Measurements from ENCODE around the gene PRDX5. TPM values are rescaled to one million over a fixed set of nuclear protein-coding genes. Genes with fewer than 3 reads are reported as not detected.

PRDX5 gene
- total and polyA plus RNA-seq, 9 of the 15 experiments (the other 6 are each of a cell fraction or from before 2014, with no cell fraction given) = 40.8 to 327 (median 204) TPM

DNA sequence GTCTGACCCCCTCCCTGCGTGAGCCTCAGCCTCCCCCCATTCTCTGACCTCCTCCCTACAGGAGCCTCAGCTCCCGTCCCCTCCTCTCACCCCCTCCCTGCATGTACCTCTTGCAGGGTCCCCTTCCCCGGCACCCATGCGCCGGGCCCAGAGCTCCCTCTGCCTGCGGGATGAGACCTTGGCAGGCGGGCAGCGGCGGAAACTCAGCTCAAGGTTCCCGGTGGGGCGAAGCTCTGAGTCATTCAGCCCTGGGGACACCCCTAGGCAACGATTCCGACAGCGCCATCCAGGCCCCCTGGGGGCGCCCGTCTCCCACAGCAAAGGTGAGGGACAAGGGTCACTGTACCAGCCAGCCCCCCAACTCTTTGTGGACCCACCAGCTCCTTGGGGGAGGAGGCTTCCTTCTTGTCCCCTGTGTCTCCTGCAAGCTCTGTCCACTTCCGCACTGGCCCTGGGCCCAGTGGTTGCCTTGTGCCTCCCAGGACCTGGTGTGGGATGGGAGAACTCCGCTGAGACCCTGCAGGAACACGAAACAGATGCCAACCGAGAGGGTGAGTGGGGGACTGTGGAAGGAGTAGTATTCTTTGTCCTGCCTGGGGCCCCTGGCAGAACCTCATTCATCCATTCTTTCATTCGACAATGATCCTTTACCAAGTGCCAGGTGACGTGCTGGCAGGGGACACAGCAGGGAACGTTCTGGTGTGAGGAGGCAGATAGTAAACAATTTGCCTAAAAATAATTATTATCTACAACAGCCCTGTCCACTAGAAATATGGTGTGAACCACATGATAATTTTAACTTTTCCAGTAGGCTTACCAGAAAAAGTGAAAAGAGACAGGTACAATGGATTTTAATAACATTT is 37.4 kb downstream of the PRDX5 start (continued):
- peak; percentile 48 for TF ChIP-seq TBP (optimal IDR thresholded peaks at IDR 0.05; ENCODE audit: low read depth, low read length)
- TF ChIP-seq ARHGAP35 (IDR thresholded peaks at IDR 0.05; ENCODE audit: partially characterized antibody) = no peak
- TF ChIP-seq HDAC8 (tag; IDR thresholded peaks at IDR 0.05) = no peak
- TF ChIP-seq TRIM28 (IDR thresholded peaks at IDR 0.05) = no peak
- TF ChIP-seq XRCC5 (IDR thresholded peaks at IDR 0.05; ENCODE audit: low read depth, low read length) = peak; percentile 83; the same call in 1 of the 2 replicates
- TF ChIP-seq, protein P1, sequence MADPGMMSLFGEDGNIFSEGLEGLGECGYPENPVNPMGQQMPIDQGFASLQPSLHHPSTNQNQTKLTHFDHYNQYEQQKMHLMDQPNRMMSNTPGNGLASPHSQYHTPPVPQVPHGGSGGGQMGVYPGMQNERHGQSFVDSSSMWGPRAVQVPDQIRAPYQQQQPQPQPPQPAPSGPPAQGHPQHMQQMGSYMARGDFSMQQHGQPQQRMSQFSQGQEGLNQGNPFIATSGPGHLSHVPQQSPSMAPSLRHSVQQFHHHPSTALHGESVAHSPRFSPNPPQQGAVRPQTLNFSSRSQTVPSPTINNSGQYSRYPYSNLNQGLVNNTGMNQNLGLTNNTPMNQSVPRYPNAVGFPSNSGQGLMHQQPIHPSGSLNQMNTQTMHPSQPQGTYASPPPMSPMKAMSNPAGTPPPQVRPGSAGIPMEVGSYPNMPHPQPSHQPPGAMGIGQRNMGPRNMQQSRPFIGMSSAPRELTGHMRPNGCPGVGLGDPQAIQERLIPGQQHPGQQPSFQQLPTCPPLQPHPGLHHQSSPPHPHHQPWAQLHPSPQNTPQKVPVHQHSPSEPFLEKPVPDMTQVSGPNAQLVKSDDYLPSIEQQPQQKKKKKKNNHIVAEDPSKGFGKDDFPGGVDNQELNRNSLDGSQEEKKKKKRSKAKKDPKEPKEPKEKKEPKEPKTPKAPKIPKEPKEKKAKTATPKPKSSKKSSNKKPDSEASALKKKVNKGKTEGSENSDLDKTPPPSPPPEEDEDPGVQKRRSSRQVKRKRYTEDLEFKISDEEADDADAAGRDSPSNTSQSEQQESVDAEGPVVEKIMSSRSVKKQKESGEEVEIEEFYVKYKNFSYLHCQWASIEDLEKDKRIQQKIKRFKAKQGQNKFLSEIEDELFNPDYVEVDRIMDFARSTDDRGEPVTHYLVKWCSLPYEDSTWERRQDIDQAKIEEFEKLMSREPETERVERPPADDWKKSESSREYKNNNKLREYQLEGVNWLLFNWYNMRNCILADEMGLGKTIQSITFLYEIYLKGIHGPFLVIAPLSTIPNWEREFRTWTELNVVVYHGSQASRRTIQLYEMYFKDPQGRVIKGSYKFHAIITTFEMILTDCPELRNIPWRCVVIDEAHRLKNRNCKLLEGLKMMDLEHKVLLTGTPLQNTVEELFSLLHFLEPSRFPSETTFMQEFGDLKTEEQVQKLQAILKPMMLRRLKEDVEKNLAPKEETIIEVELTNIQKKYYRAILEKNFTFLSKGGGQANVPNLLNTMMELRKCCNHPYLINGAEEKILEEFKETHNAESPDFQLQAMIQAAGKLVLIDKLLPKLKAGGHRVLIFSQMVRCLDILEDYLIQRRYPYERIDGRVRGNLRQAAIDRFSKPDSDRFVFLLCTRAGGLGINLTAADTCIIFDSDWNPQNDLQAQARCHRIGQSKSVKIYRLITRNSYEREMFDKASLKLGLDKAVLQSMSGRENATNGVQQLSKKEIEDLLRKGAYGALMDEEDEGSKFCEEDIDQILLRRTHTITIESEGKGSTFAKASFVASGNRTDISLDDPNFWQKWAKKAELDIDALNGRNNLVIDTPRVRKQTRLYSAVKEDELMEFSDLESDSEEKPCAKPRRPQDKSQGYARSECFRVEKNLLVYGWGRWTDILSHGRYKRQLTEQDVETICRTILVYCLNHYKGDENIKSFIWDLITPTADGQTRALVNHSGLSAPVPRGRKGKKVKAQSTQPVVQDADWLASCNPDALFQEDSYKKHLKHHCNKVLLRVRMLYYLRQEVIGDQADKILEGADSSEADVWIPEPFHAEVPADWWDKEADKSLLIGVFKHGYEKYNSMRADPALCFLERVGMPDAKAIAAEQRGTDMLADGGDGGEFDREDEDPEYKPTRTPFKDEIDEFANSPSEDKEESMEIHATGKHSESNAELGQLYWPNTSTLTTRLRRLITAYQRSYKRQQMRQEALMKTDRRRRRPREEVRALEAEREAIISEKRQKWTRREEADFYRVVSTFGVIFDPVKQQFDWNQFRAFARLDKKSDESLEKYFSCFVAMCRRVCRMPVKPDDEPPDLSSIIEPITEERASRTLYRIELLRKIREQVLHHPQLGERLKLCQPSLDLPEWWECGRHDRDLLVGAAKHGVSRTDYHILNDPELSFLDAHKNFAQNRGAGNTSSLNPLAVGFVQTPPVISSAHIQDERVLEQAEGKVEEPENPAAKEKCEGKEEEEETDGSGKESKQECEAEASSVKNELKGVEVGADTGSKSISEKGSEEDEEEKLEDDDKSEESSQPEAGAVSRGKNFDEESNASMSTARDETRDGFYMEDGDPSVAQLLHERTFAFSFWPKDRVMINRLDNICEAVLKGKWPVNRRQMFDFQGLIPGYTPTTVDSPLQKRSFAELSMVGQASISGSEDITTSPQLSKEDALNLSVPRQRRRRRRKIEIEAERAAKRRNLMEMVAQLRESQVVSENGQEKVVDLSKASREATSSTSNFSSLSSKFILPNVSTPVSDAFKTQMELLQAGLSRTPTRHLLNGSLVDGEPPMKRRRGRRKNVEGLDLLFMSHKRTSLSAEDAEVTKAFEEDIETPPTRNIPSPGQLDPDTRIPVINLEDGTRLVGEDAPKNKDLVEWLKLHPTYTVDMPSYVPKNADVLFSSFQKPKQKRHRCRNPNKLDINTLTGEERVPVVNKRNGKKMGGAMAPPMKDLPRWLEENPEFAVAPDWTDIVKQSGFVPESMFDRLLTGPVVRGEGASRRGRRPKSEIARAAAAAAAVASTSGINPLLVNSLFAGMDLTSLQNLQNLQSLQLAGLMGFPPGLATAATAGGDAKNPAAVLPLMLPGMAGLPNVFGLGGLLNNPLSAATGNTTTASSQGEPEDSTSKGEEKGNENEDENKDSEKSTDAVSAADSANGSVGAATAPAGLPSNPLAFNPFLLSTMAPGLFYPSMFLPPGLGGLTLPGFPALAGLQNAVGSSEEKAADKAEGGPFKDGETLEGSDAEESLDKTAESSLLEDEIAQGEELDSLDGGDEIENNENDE (IDR thresholded peaks at IDR 0.05; ENCODE audit: low read depth, low read length) = no peak
- TF ChIP-seq PCBP1 (IDR thresholded peaks at IDR 0.05; ENCODE audit: low read depth, low read length, poor library complexity, severe bottlenecking) = no peak
- no peak for TF ChIP-seq HOXB6 (CRISPR knock-in tag; IDR thresholded peaks at IDR 0.05; ENCODE audit: borderline replicate concordance)
- no peak for TF ChIP-seq OTX1 (CRISPR knock-in tag; IDR thresholded peaks at IDR 0.05)
- no peak for TF ChIP-seq SNRNP70 (optimal IDR thresholded peaks at IDR 0.05; ENCODE audit: low read depth, low read length)
- no peak for TF ChIP-seq ZFP91 (CRISPR knock-in tag; IDR thresholded peaks at IDR 0.05)
- TF ChIP-seq RBM14 (IDR thresholded peaks at IDR 0.05; ENCODE audit: borderline replicate concordance, insufficient read depth, low read depth, low read length) = no peak
- TF ChIP-seq ZNF232 (CRISPR knock-in tag; IDR thresholded peaks at IDR 0.05) = no peak
- TF ChIP-seq ZNF780A (CRISPR knock-in tag; IDR thresholded peaks at IDR 0.05) = no peak
- peak; percentile 46 for TF ChIP-seq NEUROD1 (IDR thresholded peaks at IDR 0.05; ENCODE audit: borderline replicate concordance, low read depth, low read length, partially characterized antibody)
